GM21360 (cell line): ENCODE results near the gene ANAPC7.
"Not testable (repeated sequence)": the region's sequence is repeated elsewhere in the genome, so short reads cannot be mapped to it uniquely, and the experiment has no call there.

Source experiments
- ATAC-seq: cut with Tn5 transposase; IDR thresholded peaks from one replicate; pipeline ENCODE4 v1.9.1; 2021; ENCODE audit warnings: mild to moderate bottlenecking, moderate library complexity; ENCODE audit not compliant: unreplicated experiment

Gene ANAPC7

DNA sequence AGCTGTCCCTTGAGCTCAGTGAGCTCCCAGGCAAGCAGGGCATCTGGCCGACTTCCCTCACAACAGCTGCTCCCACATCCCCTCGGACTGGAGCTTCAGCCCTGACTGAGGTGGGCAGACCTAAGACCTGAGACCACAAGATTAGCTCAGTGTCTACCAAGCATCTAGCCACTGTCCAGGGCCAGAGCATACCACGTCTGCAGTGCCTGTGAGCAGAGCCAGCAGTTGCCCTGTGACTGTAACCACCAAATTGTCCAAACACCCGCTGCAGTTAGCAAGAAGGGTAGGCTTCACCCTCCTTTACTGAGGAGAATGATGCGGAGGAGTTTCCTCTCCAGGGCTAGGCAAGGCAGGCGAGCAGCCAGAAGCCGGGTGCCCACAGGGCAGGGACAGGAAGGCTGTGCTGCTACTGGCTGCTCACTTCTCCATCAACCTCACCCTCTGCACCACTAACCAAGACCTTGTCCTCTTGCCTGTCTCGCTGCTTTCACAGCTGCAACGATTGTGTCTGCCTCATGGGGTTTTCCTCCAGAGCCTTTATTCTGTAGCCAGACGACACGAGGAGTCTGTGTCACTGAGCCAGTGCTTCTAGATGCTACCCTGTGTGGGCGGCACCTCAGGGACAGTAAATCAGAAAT is 53.9 kb downstream of the ANAPC7 start:
- peak; percentile 54 for ATAC-seq

DNA sequence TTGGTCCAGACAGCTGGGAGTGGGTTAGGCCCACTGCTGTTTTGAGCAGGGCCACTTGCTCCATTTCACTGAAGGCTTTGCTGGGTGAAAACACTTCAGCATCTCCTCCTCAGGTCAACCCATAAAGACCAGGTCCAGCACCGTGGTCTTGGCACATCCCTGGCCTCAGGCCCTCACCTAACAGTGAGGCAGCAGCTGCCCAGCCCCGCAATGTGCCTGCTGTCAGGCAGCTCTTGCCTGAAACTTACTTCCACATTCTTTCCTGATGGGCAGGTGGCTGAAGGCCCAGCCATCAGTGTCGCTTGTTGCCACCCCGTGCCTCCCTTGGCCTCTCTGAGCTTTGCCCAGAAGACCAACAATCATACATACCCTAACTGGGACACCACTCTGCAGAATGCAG is 54.4 kb downstream of the ANAPC7 start:
- ATAC-seq = no peak

DNA sequence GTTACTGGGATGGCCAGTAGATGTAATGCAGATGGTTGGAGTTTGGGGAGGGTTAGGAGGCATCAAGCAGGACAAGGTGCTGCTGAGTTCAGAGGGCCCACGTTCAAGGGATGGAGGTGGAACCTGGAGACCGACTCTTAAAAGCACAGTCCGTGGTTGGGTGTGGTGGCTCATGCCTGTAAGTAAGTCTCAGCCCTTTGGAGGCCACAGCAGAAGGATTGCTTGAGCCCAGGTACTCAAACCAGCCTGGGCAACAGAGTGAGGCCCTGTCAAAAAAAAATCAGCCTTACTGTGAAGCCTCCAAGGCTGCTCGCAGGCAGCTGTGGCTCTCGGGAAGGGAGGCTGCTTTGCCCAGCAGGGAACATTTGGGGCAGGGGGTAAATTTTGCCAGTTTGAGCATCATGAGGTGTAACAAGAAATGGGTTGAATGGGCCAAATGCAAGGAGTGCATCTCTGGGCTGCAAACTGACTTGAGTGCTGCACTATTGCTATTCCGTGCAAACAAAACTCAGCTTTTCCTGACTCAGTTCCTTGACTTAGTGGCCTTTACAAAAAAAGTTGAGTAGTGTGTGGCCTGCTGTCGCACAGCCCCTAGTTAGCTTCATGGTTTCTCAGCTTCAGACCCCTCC is 55.0 kb downstream of the ANAPC7 start:
- ATAC-seq = no peak

DNA sequence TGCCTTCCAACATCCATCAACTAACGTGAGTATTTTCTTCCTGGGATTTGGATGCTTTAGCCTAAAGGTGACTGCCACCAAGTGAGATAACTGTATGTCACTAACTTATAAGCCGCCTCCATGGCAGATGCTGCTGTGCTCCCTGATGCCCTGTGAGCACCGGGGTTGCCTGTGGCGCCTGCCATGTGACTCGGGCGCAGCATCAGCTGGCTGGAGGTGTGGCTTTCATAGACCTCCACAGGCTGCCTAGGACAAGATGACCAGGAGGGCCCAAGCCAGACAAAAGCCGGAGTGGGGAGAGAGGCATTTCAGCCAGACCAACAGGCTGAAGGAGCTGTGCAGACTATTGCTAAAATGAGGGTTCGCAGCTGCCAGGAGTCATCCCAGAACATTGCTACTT is 55.7 kb downstream of the ANAPC7 start:
- no peak for ATAC-seq

DNA sequence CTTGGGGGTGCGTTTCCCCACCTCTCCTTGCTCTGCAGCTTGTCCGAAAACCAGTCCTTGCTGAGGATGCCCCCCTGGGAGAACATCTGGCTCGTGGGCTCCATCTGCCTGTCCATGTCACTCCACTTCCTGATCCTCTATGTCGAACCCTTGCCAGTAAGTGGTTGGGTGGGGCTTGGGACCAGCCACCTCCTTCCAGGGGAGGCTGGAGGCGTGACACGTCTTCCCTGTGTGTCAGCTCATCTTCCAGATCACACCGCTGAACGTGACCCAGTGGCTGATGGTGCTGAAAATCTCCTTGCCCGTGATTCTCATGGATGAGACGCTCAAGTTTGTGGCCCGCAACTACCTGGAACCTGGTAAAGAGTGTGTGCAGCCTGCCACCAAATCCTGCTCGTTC is 57.5 kb downstream of the ANAPC7 start:
- no peak for ATAC-seq

DNA sequence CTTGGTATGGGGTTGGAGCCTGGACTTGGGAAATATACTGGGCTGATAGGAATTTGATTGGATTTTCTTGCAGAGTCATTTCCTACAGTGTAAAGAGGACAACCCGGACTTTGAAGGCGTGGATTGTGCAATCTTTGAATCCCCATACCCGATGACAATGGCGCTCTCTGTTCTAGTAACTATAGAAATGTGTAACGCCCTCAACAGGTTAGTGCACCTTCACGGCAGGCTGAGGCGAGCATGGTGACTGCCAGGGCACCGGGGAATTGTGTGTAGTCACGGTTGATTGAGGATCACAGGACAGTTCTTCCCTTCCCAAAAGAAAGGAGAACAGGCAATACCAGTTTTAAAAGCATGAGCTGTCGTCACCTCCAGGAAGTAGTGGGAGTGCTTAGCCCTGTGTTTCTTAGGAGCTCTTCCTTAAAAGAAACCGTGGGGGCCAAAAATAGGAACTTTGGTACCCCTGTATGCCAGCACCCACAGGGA is 58.3 kb downstream of the ANAPC7 start:
- ATAC-seq = no peak

DNA sequence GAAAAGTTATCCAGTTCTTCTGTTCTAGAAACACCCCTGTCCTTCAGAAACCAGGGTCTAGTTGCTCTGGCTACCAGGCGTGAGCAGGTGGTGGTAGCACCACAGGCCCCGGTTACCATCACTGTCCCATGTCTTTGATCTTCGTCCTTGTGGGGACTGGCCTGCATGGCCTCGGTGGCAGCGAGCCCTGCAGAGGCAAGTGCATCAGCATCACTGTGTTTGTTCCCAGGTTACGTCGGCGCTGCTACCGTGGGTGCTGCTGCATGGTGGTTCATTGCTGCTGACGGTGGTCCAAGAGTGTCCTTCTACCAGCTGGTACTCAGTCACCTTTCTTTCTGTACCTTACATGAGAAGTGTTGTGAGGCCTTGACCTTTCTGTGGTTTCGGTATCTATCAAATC is 58.9 kb downstream of the ANAPC7 start:
- ATAC-seq = no peak

DNA sequence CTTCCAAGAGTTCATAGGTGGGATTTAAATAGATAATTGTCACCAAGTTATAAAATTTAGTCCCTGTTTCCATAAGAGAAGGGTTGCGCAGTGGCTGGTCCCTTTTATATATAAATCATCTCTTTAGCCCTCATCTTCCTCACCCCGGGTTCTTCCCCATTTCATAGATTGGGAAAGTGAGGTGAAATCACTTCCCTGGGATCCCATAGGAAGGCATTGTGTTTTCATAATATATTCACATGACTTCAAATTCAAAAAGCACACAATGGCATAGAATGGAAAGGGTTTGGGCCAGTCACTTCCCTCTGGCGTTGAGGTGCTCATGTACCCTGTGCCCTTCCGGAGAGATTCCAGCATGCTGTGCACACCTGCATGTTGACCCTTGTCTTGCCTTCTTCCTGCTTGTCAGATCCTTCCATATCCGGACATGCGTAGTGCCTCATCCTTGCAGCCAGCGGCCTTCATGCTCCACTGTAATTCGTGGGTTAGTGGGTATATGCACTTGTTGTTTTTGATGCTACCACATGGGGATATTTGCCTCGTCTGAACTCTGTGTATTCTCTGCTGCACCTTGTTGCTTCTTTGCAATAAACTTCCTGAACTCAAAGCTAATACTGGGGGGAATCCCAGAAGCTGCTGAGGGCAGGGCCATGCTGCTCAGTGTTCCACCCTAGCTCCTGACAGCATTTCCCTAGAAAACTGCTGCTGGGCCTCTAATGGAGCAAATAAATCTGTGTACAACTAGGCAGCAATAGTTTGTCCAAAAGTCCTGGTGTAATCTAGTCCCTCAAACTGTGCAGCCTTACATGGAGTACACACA is 59.6 kb downstream of the ANAPC7 start:
- ATAC-seq = no peak

DNA sequence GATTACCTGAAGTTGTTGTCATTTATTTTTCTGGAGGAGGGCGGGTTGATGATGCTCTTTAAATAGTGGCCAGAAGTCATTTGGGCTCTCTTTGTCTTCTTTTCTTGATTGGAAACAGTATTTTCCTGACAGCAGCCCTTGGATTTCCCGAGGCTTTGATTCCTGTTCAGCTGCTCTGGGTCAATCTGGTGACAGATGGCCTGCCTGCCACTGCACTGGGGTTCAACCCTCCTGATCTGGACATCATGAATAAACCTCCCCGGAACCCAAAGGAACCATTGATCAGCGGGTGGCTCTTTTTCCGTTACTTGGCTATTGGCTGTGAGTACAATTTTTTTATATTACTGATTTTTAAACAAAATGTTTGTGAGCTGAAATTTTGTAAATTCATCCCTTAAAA is 60.4 kb downstream of the ANAPC7 start:
- ATAC-seq = no peak

DNA sequence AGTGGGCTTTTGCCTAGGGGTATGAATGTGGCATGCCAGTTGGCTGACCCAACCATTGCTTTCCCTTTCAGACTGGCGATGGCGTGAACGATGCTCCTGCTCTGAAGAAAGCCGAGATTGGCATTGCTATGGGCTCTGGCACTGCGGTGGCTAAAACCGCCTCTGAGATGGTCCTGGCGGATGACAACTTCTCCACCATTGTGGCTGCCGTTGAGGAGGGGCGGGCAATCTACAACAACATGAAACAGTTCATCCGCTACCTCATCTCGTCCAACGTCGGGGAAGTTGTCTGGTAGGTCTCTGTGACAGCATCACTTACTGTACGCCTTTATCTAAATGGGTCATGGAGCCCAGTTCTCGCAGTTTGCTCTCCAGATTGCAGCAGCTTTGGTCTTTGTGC is 61.4 kb downstream of the ANAPC7 start:
- no peak for ATAC-seq

DNA sequence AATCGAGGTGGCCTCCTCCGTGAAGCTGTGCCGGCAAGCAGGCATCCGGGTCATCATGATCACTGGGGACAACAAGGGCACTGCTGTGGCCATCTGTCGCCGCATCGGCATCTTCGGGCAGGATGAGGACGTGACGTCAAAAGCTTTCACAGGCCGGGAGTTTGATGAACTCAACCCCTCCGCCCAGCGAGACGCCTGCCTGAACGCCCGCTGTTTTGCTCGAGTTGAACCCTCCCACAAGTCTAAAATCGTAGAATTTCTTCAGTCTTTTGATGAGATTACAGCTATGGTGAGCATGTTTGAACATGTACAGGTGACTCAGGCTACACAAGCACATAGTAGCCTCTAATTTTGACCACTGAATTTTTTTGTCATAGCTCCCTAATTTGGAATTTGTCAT is 62.8 kb downstream of the ANAPC7 start:
- no peak for ATAC-seq

DNA sequence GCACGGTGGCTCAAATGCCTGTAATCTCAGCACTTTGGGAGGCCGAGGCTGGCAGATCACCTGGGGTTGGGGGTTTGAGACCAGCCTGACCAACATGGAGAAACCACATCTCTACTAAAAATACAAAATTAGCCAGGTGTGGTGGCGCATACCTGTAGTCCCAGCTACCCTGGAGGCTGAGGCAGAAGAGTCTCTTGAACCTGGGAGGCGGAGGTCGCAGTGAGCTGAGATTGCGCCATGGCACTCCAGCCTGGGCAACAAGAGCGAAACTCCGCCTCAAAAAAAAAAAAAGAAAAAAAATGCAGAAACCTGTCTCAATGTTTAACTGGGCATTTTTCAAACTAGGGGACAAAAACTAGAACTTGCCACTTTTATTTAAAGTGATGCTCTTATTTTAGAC is 63.2 kb downstream of the ANAPC7 start:
- not testable (repeated sequence) for ATAC-seq

DNA sequence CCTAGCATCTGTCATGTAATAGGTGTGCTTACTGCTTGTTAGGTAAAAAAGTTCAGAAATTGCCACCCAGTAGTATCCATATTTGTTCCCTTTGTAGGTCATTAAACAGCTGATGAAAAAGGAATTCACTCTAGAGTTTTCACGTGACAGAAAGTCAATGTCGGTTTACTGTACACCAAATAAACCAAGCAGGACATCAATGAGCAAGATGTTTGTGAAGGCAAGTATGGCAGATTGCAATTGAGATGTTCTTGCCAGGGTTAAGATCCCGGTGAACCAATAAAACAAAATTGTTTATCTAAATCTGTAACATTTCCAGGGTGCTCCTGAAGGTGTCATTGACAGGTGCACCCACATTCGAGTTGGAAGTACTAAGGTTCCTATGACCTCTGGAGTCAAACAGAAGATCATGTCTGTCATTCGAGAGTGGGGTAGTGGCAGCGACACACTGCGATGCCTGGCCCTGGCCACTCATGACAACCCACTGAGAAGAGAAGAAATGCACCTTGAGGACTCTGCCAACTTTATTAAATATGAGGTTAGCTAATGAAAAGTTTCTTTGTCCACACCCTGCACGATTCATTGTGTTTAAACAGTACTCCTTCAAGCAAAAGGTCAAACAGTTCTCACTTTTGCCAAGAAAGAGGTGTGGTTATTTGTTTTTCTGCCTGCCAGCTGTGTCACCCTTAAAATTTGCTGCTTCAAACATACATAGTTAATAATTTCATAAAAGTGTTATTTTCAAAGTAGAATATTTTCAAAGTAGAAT is 64.1 kb downstream of the ANAPC7 start:
- ATAC-seq = no peak

DNA sequence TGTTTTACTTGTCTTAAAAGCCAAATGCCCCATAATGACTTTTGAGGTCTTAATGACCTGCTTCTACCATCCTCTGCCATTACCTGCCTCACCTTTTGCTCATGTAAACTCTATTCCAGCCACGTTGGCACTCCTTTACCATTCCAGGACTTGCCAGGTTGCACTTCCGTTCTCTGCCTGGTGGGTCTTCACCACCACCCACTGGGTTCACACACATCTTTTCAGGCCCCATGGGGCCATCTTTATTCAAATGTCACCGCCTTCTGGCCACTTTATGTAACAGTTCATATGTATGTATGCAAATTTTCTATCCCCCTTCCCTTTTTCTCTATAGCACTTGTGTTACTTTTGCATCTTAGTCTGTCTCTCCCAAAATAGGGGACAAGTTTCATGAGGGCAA is 64.8 kb downstream of the ANAPC7 start:
- no peak for ATAC-seq

DNA sequence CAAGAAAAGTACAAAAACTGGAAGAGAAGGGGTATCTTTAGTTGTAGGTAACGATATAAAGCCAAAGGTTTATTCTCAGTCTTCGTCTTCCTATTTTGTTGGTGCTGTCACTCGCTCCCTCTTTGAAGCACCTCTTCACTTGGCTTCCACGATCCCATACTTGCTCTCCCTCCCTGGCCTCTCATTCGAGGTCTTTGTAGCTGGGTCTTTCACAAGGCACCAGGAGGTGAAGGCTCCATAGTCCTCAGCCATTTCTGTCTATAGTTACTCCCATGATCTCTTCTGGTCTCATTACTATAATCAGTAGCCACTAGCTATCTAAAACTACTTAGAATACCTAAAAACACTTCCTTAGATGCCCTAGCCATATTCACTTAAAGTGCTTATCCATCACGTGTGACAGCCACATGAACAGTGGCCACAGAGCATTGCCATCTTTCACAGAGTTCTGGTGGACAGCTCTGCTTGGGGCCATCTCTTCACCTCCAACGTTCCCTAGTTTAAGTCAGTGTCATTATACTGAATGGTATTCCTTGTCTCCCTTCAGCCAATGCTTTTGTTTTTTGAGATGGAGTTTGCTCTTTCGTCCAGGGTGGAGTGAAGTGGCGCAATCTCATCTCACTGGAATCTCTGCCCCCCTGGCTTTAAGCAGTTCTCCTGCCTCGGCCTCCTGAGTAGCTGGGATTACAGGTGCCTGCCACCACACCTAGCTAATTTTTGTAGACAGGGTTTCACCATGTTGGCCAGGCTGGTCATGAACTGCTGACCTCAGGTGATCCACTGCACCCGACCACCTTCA is 65.4 kb downstream of the ANAPC7 start:
- ATAC-seq = no peak

DNA sequence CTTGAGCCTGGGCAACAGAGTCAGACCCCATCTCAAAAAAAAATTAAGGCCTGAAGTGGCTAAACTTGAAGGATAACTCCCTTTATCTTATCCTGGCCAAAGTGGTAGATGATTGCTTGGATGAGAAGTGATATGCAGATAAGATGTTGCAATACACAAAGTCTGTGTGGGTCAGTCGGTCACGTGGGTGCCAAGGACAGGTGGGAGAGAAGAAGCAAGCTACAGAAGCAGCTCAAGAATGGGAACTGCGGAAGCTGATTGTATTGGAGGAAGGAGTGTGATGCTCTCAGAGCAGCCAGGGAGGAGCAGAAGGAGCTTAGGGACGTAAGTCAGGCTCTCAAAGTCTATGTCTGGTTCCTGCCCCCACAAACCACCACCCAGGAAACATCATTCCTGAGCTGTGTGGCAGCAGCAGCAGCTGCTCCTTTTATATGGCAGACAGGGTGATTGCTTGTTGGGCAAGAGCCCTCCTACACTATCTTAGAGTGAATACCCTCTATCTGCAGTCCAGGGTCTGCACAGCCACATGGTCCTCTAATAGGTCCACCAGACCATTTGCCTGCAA is 67.9 kb downstream of the ANAPC7 start:
- no peak for ATAC-seq

DNA sequence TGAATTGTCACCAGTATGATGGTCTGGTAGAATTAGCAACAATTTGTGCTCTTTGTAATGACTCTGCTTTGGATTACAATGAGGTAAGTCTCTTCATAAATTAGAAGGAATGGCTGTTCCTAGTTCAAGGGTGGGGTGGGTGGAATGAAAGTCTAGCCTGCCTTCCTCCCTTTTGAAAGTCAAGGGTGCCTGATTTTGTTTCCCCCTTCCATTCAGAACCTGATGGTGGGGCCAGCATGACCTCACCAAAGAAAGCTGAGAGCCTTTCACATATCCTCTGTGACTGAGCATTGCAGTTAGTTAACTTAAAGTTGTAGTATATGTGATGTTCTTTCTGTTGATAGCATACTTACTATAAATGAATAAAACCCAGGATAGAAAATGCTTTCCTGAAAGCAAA is 70.3 kb downstream of the ANAPC7 start:
- no peak for ATAC-seq

DNA sequence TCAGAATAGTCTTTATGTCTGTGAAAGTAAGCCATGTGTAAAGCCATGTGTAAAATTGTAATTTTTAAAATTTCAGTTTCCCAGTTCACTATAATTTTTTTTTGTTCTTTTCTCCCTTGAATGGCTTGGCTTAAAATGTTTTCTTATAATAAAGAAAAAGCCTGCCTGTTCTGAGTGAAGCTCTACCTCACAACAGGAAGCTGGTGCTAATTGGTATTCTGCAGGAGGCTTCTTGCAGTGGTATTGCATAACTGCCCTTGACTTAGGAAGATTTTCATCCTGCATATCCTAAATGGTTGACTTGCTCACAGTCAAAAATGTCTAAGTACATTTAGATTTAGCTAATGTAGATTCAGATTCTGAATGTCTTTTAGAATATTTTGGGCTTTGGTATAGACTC is 73.0 kb downstream of the ANAPC7 start:
- no peak for ATAC-seq

DNA sequence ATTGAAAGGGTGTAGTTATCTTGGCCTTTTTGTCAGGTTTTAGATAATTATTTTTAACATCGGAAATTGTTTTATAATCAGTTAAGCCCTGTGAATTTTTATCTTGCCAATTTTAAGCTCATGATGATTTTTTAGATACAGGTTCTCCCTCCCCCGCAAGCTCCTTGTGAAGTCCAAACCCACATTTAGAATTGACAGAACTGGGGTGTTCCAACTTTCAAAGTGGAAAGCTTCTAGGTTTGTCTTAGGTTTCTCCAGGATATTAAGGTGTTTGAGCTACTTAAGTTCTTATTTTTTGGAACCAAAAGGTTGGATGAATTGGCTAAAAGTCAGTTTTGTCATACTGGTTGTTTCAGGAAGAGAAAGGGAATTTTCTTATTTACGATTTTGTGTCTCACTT is 73.4 kb downstream of the ANAPC7 start:
- no peak for ATAC-seq

DNA sequence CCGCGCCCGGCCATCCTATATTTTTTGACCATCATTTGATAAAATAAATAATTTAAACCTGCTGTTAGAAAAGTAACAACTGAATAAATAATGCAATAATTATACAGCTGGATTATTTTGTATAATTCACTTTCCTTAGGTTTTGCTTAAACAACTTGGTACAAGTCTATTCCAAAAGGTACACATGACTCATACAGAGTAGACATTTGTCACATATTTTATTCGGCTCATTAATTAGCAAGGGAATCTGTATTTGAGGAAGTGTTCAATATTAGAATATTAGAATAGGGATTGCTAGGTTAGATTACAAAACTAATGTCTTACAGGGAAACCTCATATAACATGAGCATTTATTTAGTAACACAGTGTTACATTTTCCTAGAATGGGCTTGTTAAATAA is 73.8 kb downstream of the ANAPC7 start:
- ATAC-seq = no peak
